DMS153 treated with DMSO at 0.1 percent for 48 hours (cell line): ENCODE results near the gene LSM7.

Experiments
- DNase-seq: peaks from one replicate; lab custom pipeline; 2025; ENCODE audit not compliant: unreplicated experiment; lab: John Stamatoyannopoulos, UW

LSM7 gene

GRCh38 chr19:2305452-2306280, 22.7 kb downstream of the LSM7 start:
- DNase-seq, result no peak

- DNase-seq, result no peak
These were observed 25.1 kb downstream of the LSM7 start for GRCh38 chr19:2303211-2303798.

GRCh38 chr19:2302319-2303210, 25.8 kb downstream of the LSM7 start:
- no peak for DNase-seq

GRCh38 chr19:2300533-2300932, 27.9 kb downstream of the LSM7 start:
- no peak for DNase-seq

- no peak for DNase-seq
These were observed 32.2 kb downstream of the LSM7 start for GRCh38 chr19:2296141-2296540.

- no peak for DNase-seq
These were observed 33.6 kb downstream of the LSM7 start for GRCh38 chr19:2294687-2295335.

- DNase-seq, result no peak
These were observed 37.1 kb downstream of the LSM7 start for GRCh38 chr19:2291185-2291751.

- DNase-seq, result no peak
These were observed 37.8 kb downstream of the LSM7 start for GRCh38 chr19:2290441-2291184.

- DNase-seq, result no peak
These were observed 38.5 kb downstream of the LSM7 start for GRCh38 chr19:2289714-2290435.

- no peak for DNase-seq
These were observed 39.3 kb downstream of the LSM7 start for GRCh38 chr19:2288818-2289713.

GRCh38 chr19:2288338-2288817, 40.0 kb downstream of the LSM7 start:
- DNase-seq, result no peak

GRCh38 chr19:2287585-2288337, 40.6 kb downstream of the LSM7 start:
- no peak for DNase-seq

GRCh38 chr19:2286402-2287140, 41.8 kb downstream of the LSM7 start:
- DNase-seq, result no peak

GRCh38 chr19:2283835-2284507, 44.4 kb downstream of the LSM7 start:
- no peak for DNase-seq

- DNase-seq, result no peak
These were observed 45.5 kb downstream of the LSM7 start for GRCh38 chr19:2282862-2283237.

GRCh38 chr19:2282062-2282861, 46.1 kb downstream of the LSM7 start, which contains the start of gene PEAK3:
Gene PEAK3, minus strand, starts transcription at chr19:2282175. Its CDS starts 1,244 bp downstream, at chr19:2280931.
- DNase-seq, result no peak
